A673 (cell line): ENCODE measurements around the gene MRNIP. TPM values are rescaled to one million over a fixed set of nuclear protein-coding genes. Genes with fewer than 3 reads are reported as not detected.

ENCODE experiments used
- BruUV-seq: library from RNA; stranded (reverse); fragments of 400-500 nt; replicated peaks from 2 replicates; lab custom pipeline; 2021; lab: Mats Ljungman, UMichigan
- CTCF ChIA-PET: fragments of 300-600 bp; sonication (Branson Sonifier 250); formaldehyde crosslinking; loops from one replicate; lab custom pipeline; 2022; ENCODE audit warnings: antibody characterized with exemption; lab: Charles Lee
- POLR2A ChIA-PET: fragments of 300-600 bp; sonication (Branson Sonifier 250); formaldehyde crosslinking; loops from one replicate; lab custom pipeline; 2022; ENCODE audit warnings: antibody characterized with exemption; ENCODE audit not compliant: low non-redundant PET; lab: Charles Lee
- DNase-seq: peaks from one replicate; pipeline ENCODE4 v3.0.0-alpha.2; 2015; ENCODE audit warnings: low spot score
- H3K27ac ChIP-seq: fragments of 200-600 bp; sonication (generic); 2 replicates; pipeline ENCODE4 v1.5.1; 2016; ENCODE audit warnings: mixed run types, low read depth, mild to moderate bottlenecking, mixed read lengths, antibody characterized with exemption, low read length; ENCODE audit not compliant: poor library complexity, severe bottlenecking
- H3K27me3 ChIP-seq: fragments of 200-600 bp; sonication (generic); replicated peaks from 2 replicates; pipeline ENCODE4 v1.6.1; 2017; ENCODE audit warnings: mixed run types, low read depth, mild to moderate bottlenecking, mixed read lengths, antibody characterized with exemption, low read length; ENCODE audit not compliant: insufficient read depth, poor library complexity
- H3K36me3 ChIP-seq: fragments of 200-600 bp; sonication (generic); 2 replicates; pipeline ENCODE4 v1.6.1; 2016; ENCODE audit warnings: mixed run types, mild to moderate bottlenecking, mixed read lengths, antibody characterized with exemption, low read length; ENCODE audit not compliant: insufficient read depth, poor library complexity, severe bottlenecking
- H3K4me1 ChIP-seq: fragments of 200-600 bp; sonication (generic); 2 replicates; pipeline ENCODE4 v1.6.1; 2017; ENCODE audit warnings: mixed run types, mild to moderate bottlenecking, mixed read lengths, antibody characterized with exemption, low read length; ENCODE audit not compliant: insufficient read depth, poor library complexity, severe bottlenecking
- H3K4me3 ChIP-seq: fragments of 200-600 bp; sonication (generic); 2 replicates; pipeline ENCODE4 v1.5.1; 2016; ENCODE audit warnings: low read depth, mixed run types, mild to moderate bottlenecking, mixed read lengths, low read length; ENCODE audit not compliant: poor library complexity, severe bottlenecking
- H3K9me3 ChIP-seq: fragments of 200-600 bp; sonication (generic); 2 replicates; pipeline ENCODE4 v1.6.1; 2016; ENCODE audit warnings: mixed run types, low read depth, mild to moderate bottlenecking, mixed read lengths, antibody characterized with exemption, low read length; ENCODE audit not compliant: poor library complexity, severe bottlenecking
- EZH2 ChIP-seq: fragments of 200-600 bp; sonication (generic); IDR thresholded peaks from 2 replicates; pipeline ENCODE4 v1.6.1; 2017; ENCODE audit warnings: borderline replicate concordance, low read depth, mild to moderate bottlenecking, mixed read lengths, antibody characterized with exemption, low read length; ENCODE audit not compliant: poor library complexity, severe bottlenecking
- intact Hi-C: fragments of 100-400 bp; cut with micrococcal nuclease; formaldehyde crosslinking; loops from one replicate; pipeline ENCODE4 v1.10.0; 2022; ENCODE audit not compliant: unreplicated experiment
- total RNA-seq: library from RNA; stranded (reverse); gene quantifications from 2 replicates; pipeline ENCODE4 v1.2.3, GENCODE V29; 2021
- TF ChIP-seq, protein P1 (sequence below): fragments of 300-800, 200-600 bp; sonication (generic); conservative IDR thresholded peaks from 2 replicates; pipeline ENCODE4 v1.5.1; 2017; ENCODE audit warnings: low read depth, mild to moderate bottlenecking, antibody characterized with exemption, low read length, moderate library complexity, mixed read lengths

The MRNIP gene
- total RNA-seq, 1 experiment from 2014 or later, result 31.3 TPM

DNA sequence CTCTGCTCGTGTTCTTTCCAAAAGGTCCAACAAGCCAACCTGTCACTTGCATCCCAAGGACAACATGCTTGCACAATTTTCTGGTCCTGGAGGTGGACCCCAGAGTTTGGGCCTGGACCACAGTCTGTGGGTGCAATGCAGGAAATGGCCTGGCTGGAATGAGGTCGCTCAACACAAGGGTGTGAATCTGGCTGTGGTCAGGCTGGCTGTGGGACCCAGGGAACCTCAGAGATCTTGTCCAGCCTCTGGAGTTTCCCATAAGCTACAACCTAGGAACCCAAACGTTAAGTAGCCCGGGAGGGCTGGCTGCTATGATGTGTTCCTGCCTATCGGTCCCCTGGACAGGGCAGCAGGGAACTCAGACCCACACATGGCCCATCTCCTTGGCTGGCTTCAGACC, 33.6 kb upstream of the MRNIP start:
- H3K4me3 ChIP-seq, result no peak overlapping the region
- intact Hi-C loops, result no loop called here
- H3K4me1 ChIP-seq, result no peaks in the 10 kb centered on the region
- H3K27ac ChIP-seq, result no peak overlapping the region
- POLR2A ChIA-PET, result no interaction called here
- no TSS peak for BruUV-seq
- TF ChIP-seq, protein P1, sequence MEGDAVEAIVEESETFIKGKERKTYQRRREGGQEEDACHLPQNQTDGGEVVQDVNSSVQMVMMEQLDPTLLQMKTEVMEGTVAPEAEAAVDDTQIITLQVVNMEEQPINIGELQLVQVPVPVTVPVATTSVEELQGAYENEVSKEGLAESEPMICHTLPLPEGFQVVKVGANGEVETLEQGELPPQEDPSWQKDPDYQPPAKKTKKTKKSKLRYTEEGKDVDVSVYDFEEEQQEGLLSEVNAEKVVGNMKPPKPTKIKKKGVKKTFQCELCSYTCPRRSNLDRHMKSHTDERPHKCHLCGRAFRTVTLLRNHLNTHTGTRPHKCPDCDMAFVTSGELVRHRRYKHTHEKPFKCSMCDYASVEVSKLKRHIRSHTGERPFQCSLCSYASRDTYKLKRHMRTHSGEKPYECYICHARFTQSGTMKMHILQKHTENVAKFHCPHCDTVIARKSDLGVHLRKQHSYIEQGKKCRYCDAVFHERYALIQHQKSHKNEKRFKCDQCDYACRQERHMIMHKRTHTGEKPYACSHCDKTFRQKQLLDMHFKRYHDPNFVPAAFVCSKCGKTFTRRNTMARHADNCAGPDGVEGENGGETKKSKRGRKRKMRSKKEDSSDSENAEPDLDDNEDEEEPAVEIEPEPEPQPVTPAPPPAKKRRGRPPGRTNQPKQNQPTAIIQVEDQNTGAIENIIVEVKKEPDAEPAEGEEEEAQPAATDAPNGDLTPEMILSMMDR, result no peak
- no peak for TF ChIP-seq EZH2
- no peaks in the 10 kb centered on the region for H3K9me3 ChIP-seq
- DNase-seq, result no peak
- CTCF ChIA-PET, result no interaction called here
- peaks cover 37% of the 10 kb centered on the region for H3K36me3 ChIP-seq
- no peaks in the 10 kb centered on the region for H3K27me3 ChIP-seq

- Histone ChIP-seq H3K27me3 (no peaks in the 10 kb centered on the region), H3K27ac (no peak overlapping the region), H3K4me3 (no peak overlapping the region), H3K4me1 (no peaks in the 10 kb centered on the region), H3K9me3 (no peaks in the 10 kb centered on the region), H3K36me3 (peaks cover 39% of the 10 kb centered on the region)
- DNase-seq, result no peak
- BruUV-seq, result no TSS peak
- POLR2A ChIA-PET, result no interaction called here
- intact Hi-C loops, result no loop called here
- TF ChIP-seq, protein P1, result no peak
- TF ChIP-seq EZH2, result no peak
- CTCF ChIA-PET, result no interaction called here
These were observed 32.4 kb upstream of the MRNIP start for GRCh38 chr5:179890751-179891682.

- no peak overlapping the region for H3K4me3 ChIP-seq
- BruUV-seq, result no TSS peak
- DNase-seq, result no peak
- H3K27ac ChIP-seq, result no peak overlapping the region
- H3K9me3 ChIP-seq, result no peaks in the 10 kb centered on the region
- H3K36me3 ChIP-seq, result peaks cover 44% of the 10 kb centered on the region
- H3K4me1 ChIP-seq, result no peaks in the 10 kb centered on the region
- intact Hi-C loops, result no loop called here
- CTCF ChIA-PET, result no interaction called here
- POLR2A ChIA-PET, result no interaction called here
- no peak for TF ChIP-seq EZH2
- TF ChIP-seq, protein P1, result no peak
- no peaks in the 10 kb centered on the region for H3K27me3 ChIP-seq
These were observed 31.3 kb upstream of the MRNIP start for GRCh38 chr5:179889885-179890284.
